ENCODE data around the gene GCN1.

GCN1 gene

GRCh38 chr12:120150919-120151525 lies 43.5 kb downstream of the GCN1 start:
- Histone ChIP-seq H2AFZ (ENCODE audit: low read depth, low read length) (no peak overlapping the region), H4K20me1 (ENCODE audit: insufficient read depth, low read length) (no peaks in the 10 kb centered on the region), H3K4me1 (ENCODE audit: low read length) (no peaks in the 10 kb centered on the region), H3K4me2 (ENCODE audit: low read length) (no peak overlapping the region), H3K4me3 (ENCODE audit: low read length) (no peak overlapping the region), H3K9ac (ENCODE audit: low read length) (no peak overlapping the region), H3K79me2 (ENCODE audit: low read length) (no peaks in the 10 kb centered on the region), H3K9me3 (ENCODE audit: insufficient read depth, low read length) (no peaks in the 10 kb centered on the region), H3K36me3 (replicated peaks; ENCODE audit: low read depth, low read length) (peaks cover 69% of the 10 kb centered on the region), H3K27me3 (ENCODE audit: low read depth, low read length) (no peaks in the 10 kb centered on the region), H3K27ac (ENCODE audit: low read length) (no peak overlapping the region)
- no peak for TF ChIP-seq CTCF (IDR thresholded peaks at IDR 0.05; ENCODE audit: low read depth, low read length)
- TF ChIP-seq EZH2phosphoT487 (IDR thresholded peaks at IDR 0.05; ENCODE audit: low read depth): no peak

- Histone ChIP-seq H3K4me1 (ENCODE audit: low read length) (no peaks in the 10 kb centered on the region), H3K36me3 (replicated peaks; ENCODE audit: low read depth, low read length) (peaks cover 61% of the 10 kb centered on the region), H2AFZ (ENCODE audit: low read depth, low read length) (no peak overlapping the region), H3K79me2 (ENCODE audit: low read length) (no peaks in the 10 kb centered on the region), H3K9me3 (ENCODE audit: insufficient read depth, low read length) (no peaks in the 10 kb centered on the region), H3K27ac (ENCODE audit: low read length) (no peak overlapping the region), H3K4me2 (ENCODE audit: low read length) (no peak overlapping the region), H3K4me3 (ENCODE audit: low read length) (no peak overlapping the region), H4K20me1 (ENCODE audit: insufficient read depth, low read length) (no peaks in the 10 kb centered on the region), H3K9ac (ENCODE audit: low read length) (no peak overlapping the region), H3K27me3 (ENCODE audit: low read depth, low read length) (no peaks in the 10 kb centered on the region)
- TF ChIP-seq EZH2phosphoT487 (IDR thresholded peaks at IDR 0.05; ENCODE audit: low read depth) (no peak), CTCF (IDR thresholded peaks at IDR 0.05; ENCODE audit: low read depth, low read length) (no peak)
Measured at GRCh38 chr12:120148011-120148410, 46.5 kb downstream of the GCN1 start.

- Histone ChIP-seq H3K4me3 (ENCODE audit: low read length) (no peak overlapping the region), H3K9me3 (ENCODE audit: insufficient read depth, low read length) (no peaks in the 10 kb centered on the region), H2AFZ (ENCODE audit: low read depth, low read length) (no peak overlapping the region), H4K20me1 (ENCODE audit: insufficient read depth, low read length) (no peaks in the 10 kb centered on the region), H3K9ac (ENCODE audit: low read length) (no peak overlapping the region), H3K27ac (ENCODE audit: low read length) (no peak overlapping the region), H3K36me3 (replicated peaks; ENCODE audit: low read depth, low read length) (peaks cover 77% of the 10 kb centered on the region), H3K27me3 (ENCODE audit: low read depth, low read length) (no peaks in the 10 kb centered on the region), H3K79me2 (ENCODE audit: low read length) (no peaks in the 10 kb centered on the region), H3K4me2 (ENCODE audit: low read length) (no peak overlapping the region), H3K4me1 (ENCODE audit: low read length) (no peaks in the 10 kb centered on the region)
- no peak for TF ChIP-seq EZH2phosphoT487 (IDR thresholded peaks at IDR 0.05; ENCODE audit: low read depth)
- no peak for TF ChIP-seq CTCF (IDR thresholded peaks at IDR 0.05; ENCODE audit: low read depth, low read length)
Measured at GRCh38 chr12:120145164-120145563, 49.4 kb downstream of the GCN1 start.

GRCh38 chr12:120144215-120144614 lies 50.3 kb downstream of the GCN1 start:
- no peaks in the 10 kb centered on the region for H3K4me1 ChIP-seq (ENCODE audit: low read length)
- H3K4me3 ChIP-seq (ENCODE audit: low read length): no peak overlapping the region
- TF ChIP-seq CTCF (IDR thresholded peaks at IDR 0.05; ENCODE audit: low read depth, low read length) (no peak), EZH2phosphoT487 (IDR thresholded peaks at IDR 0.05; ENCODE audit: low read depth) (no peak)
- H3K27ac ChIP-seq (ENCODE audit: low read length): no peak overlapping the region
- no peak overlapping the region for H2AFZ ChIP-seq (ENCODE audit: low read depth, low read length)
- H3K79me2 ChIP-seq (ENCODE audit: low read length): no peaks in the 10 kb centered on the region
- peaks cover 78% of the 10 kb centered on the region for H3K36me3 ChIP-seq (replicated peaks; ENCODE audit: low read depth, low read length)
- H3K4me2 ChIP-seq (ENCODE audit: low read length): no peak overlapping the region
- H3K27me3 ChIP-seq (ENCODE audit: low read depth, low read length): no peaks in the 10 kb centered on the region
- no peak overlapping the region for H3K9ac ChIP-seq (ENCODE audit: low read length)
- no peaks in the 10 kb centered on the region for H4K20me1 ChIP-seq (ENCODE audit: insufficient read depth, low read length)
- H3K9me3 ChIP-seq (ENCODE audit: insufficient read depth, low read length): no peaks in the 10 kb centered on the region

Data from OCI-LY3 (cell line).